IPS-20b (cell line): Measurements from ENCODE around the gene PHF21B.
"Not testable (repeated sequence)": the region's sequence is repeated elsewhere in the genome, so short reads cannot be mapped to it uniquely, and the experiment has no call there.

Experiments used
- H3K27ac ChIP-seq: one replicate; pipeline ENCODE4 v1.5.1; 2013; ENCODE audit warnings: low read length
- H3K27me3 ChIP-seq: 2 replicates; pipeline ENCODE4 v1.6.1; 2013; ENCODE audit warnings: mild to moderate bottlenecking, low read length, inconsistent platforms; ENCODE audit not compliant: insufficient read depth
- H3K36me3 ChIP-seq: 2 replicates; pipeline ENCODE4 v1.6.1; 2013; ENCODE audit warnings: low read depth, mild to moderate bottlenecking, inconsistent platforms, low read length, moderate library complexity; ENCODE audit not compliant: insufficient read depth
- H3K4me1 ChIP-seq: 2 replicates; pipeline ENCODE4 v1.6.1; 2013; ENCODE audit warnings: mild to moderate bottlenecking, control low read depth, inconsistent platforms, low read length, moderate library complexity; ENCODE audit not compliant: insufficient read depth
- H3K4me3 ChIP-seq: 2 replicates; pipeline ENCODE4 v1.5.1; 2013; ENCODE audit warnings: mild to moderate bottlenecking, low read length, inconsistent platforms
- H3K9ac ChIP-seq: 2 replicates; pipeline ENCODE4 v1.6.1; 2013; ENCODE audit warnings: low read depth, mild to moderate bottlenecking, inconsistent platforms, low read length, moderate library complexity
- H3K9me3 ChIP-seq: 2 replicates; pipeline ENCODE4 v1.6.1; 2013; ENCODE audit warnings: mild to moderate bottlenecking, low read depth, low read length, inconsistent platforms; ENCODE audit not compliant: insufficient read depth

PHF21B gene

GRCh38 chr22:44913198-44913983 lies 96.4 kb downstream of the PHF21B start:
- H3K27me3 ChIP-seq = no peaks in the 10 kb centered on the region
- peaks cover 25% of the 10 kb centered on the region for H3K9me3 ChIP-seq

GRCh38 chr22:44909241-44909640 lies 100.6 kb downstream of the PHF21B start:
- H3K9me3 ChIP-seq = peaks cover 25% of the 10 kb centered on the region
- H3K27ac ChIP-seq = no peak overlapping the region
- H3K9ac ChIP-seq = no peak overlapping the region
- H3K36me3 ChIP-seq = peaks cover 88% of the 10 kb centered on the region
- no peak overlapping the region for H3K4me3 ChIP-seq
- no peaks in the 10 kb centered on the region for H3K4me1 ChIP-seq
- no peaks in the 10 kb centered on the region for H3K27me3 ChIP-seq

More at GRCh38 chr22:44913198-44913983, 96.4 kb downstream of the PHF21B start:
- Histone ChIP-seq H3K27ac (no peak overlapping the region), H3K36me3 (peaks cover 74% of the 10 kb centered on the region), H3K9ac (no peak overlapping the region), H3K4me1 (no peaks in the 10 kb centered on the region), H3K4me3 (no peak overlapping the region)

- Histone ChIP-seq H3K27ac (no peak overlapping the region), H3K4me1 (no peaks in the 10 kb centered on the region), H3K36me3 (peaks cover 82% of the 10 kb centered on the region), H3K27me3 (no peaks in the 10 kb centered on the region), H3K4me3 (no peak overlapping the region), H3K9ac (no peak overlapping the region), H3K9me3 (peaks cover 20% of the 10 kb centered on the region)
These were observed 101.8 kb downstream of the PHF21B start for GRCh38 chr22:44907765-44908737.

- Histone ChIP-seq H3K27me3 (no peaks in the 10 kb centered on the region), H3K9me3 (peaks cover 13% of the 10 kb centered on the region), H3K4me3 (no peak overlapping the region), H3K36me3 (peaks cover 78% of the 10 kb centered on the region), H3K4me1 (no peaks in the 10 kb centered on the region), H3K27ac (no peak overlapping the region), H3K9ac (no peak overlapping the region)
These were observed 102.7 kb downstream of the PHF21B start for GRCh38 chr22:44906999-44907644.

- H3K9ac ChIP-seq = no peak overlapping the region
- no peak overlapping the region for H3K27ac ChIP-seq
- H3K27me3 ChIP-seq = no peaks in the 10 kb centered on the region
- peaks cover 78% of the 10 kb centered on the region for H3K36me3 ChIP-seq
- peaks cover 13% of the 10 kb centered on the region for H3K9me3 ChIP-seq
- H3K4me3 ChIP-seq = no peak overlapping the region
- no peaks in the 10 kb centered on the region for H3K4me1 ChIP-seq
These were observed 103.4 kb downstream of the PHF21B start for GRCh38 chr22:44906248-44906936.

- H3K9ac ChIP-seq, H3K4me3 ChIP-seq, H3K27me3 ChIP-seq, H3K4me1 ChIP-seq, H3K27ac ChIP-seq: not testable (repeated sequence)
- Histone ChIP-seq H3K9me3 (peaks cover 13% of the 10 kb centered on the region), H3K36me3 (peaks cover 69% of the 10 kb centered on the region)
These were observed 105.2 kb downstream of the PHF21B start for GRCh38 chr22:44904492-44905152.

GRCh38 chr22:44903164-44903563 lies 106.6 kb downstream of the PHF21B start:
- not testable (repeated sequence) for H3K4me3 ChIP-seq, H3K4me1 ChIP-seq, H3K9ac ChIP-seq, H3K27me3 ChIP-seq, H3K27ac ChIP-seq
- Histone ChIP-seq H3K36me3 (peaks cover 56% of the 10 kb centered on the region), H3K9me3 (peaks cover 13% of the 10 kb centered on the region)

- Histone ChIP-seq H3K36me3 (peaks cover 39% of the 10 kb centered on the region; the same call in 1 of the 2 replicates), H3K27me3 (no peaks in the 10 kb centered on the region), H3K9me3 (peaks cover 13% of the 10 kb centered on the region), H3K4me3 (no peak overlapping the region), H3K4me1 (no peaks in the 10 kb centered on the region), H3K9ac (no peak overlapping the region), H3K27ac (no peak overlapping the region)
These were observed 108.5 kb downstream of the PHF21B start for GRCh38 chr22:44901301-44901700.

- Histone ChIP-seq H3K4me3 (no peak overlapping the region), H3K9me3 (peaks cover 13% of the 10 kb centered on the region), H3K36me3 (peaks cover 35% of the 10 kb centered on the region), H3K27me3 (no peaks in the 10 kb centered on the region), H3K27ac (no peak overlapping the region), H3K9ac (no peak overlapping the region), H3K4me1 (no peaks in the 10 kb centered on the region)
These were observed 111.6 kb downstream of the PHF21B start for GRCh38 chr22:44898236-44898635.

- Histone ChIP-seq H3K9ac (no peak overlapping the region), H3K9me3 (no peaks in the 10 kb centered on the region), H3K27ac (no peak overlapping the region), H3K36me3 (peaks cover 37% of the 10 kb centered on the region), H3K4me3 (no peak overlapping the region), H3K4me1 (no peaks in the 10 kb centered on the region), H3K27me3 (no peaks in the 10 kb centered on the region)
These were observed 114.3 kb downstream of the PHF21B start for GRCh38 chr22:44895296-44896055.
